GM12878 (cell line): ENCODE measurements around the gene SSTR4. TPM values are rescaled to one million over a fixed set of nuclear protein-coding genes. Genes with fewer than 3 reads are reported as not detected.

Experiments used
- ATAC-seq: fragments of 200-7000 bp; cut with Tn5 transposase; 3 replicates; pipeline ENCODE4 v1.9.1; 2020; ENCODE audit warnings: mild to moderate bottlenecking, moderate library complexity
- BruUV-seq: library from RNA; stranded (reverse); fragments of 400-500 nt; replicated peaks from 2 replicates; lab custom pipeline; 2021; lab: Mats Ljungman, UMichigan
- CTCF ChIA-PET: fragments of 300-600 bp; sonication (Branson Sonifier 250); formaldehyde crosslinking; extraction: SDS; loops from one replicate; lab custom pipeline; 2021; ENCODE audit warnings: inconsistent platforms; lab: Yijun Ruan, JAX
- POLR2A ChIA-PET: fragments of 350-600 bp; formaldehyde crosslinking; extraction: SDS; loops from one replicate; lab custom pipeline; 2021; ENCODE audit warnings: inconsistent platforms; lab: Charles Lee
- RAD21 ChIA-PET: fragments of 300-600 bp; sonication (Branson Sonifier 250); formaldehyde crosslinking; loops from one replicate; lab custom pipeline; 2023; ENCODE audit warnings: antibody characterized with exemption; ENCODE audit not compliant: unreplicated experiment; lab: Charles Lee
- SMC1A ChIA-PET: fragments of 300-600 bp; sonication (Branson Sonifier 250); formaldehyde crosslinking; loops from one replicate; lab custom pipeline; 2023; ENCODE audit not compliant: unreplicated experiment, uncharacterized antibody; lab: Charles Lee
- DNase-seq: peaks from one replicate; pipeline ENCODE4 v3.0.0-alpha.2; 2011; ENCODE audit warnings: low read depth, low spot score
- FAIRE-seq: peaks from 3 replicates; lab custom pipeline; 2011; peaks lifted over from hg19 to GRCh38; lab: Jason Lieb, UNC
- H2AFZ ChIP-seq: 2 replicates; pipeline ENCODE4 v1.6.0; 2011; ENCODE audit warnings: low read depth, low read length, control low read depth; ENCODE audit not compliant: control insufficient read depth
- H3K27ac ChIP-seq: 2 replicates; pipeline ENCODE4 v1.5.1; 2011; ENCODE audit warnings: control low read depth; ENCODE audit not compliant: control insufficient read depth, insufficient read depth
- H3K27me3 ChIP-seq, 2 experiments: replicated peaks in 1 of 2; 2 replicates each; pipeline versions ENCODE4 v1.6.0 to v1.6.1; 2011; ENCODE audit warnings: low read length in 1 of 2; ENCODE audit not compliant: control insufficient read depth in 2 of 2, insufficient read depth in 2 of 2
- H3K36me3 ChIP-seq, 2 experiments: 2 replicates each; pipeline ENCODE4 v1.5.1; 2011; ENCODE audit warnings: low read length in 1 of 2; ENCODE audit not compliant: control insufficient read depth in 2 of 2, insufficient read depth in 2 of 2
- H3K4me1 ChIP-seq: 2 replicates; pipeline ENCODE4 v1.6.1; 2011; ENCODE audit warnings: mild to moderate bottlenecking, low read length, moderate library complexity, mixed read lengths; ENCODE audit not compliant: control insufficient read depth, insufficient read depth
- H3K4me2 ChIP-seq: 2 replicates; pipeline ENCODE4 v1.6.0; 2011; ENCODE audit warnings: control low read depth; ENCODE audit not compliant: control insufficient read depth, insufficient read depth
- H3K4me3 ChIP-seq: fragments of 200-600 bp; sonication (generic); 2 replicates; pipeline ENCODE4 v1.5.1; 2016
- H3K79me2 ChIP-seq: 2 replicates; pipeline ENCODE4 v1.6.0; 2011; ENCODE audit warnings: low read length; ENCODE audit not compliant: control insufficient read depth, insufficient read depth
- H3K9ac ChIP-seq: 2 replicates; pipeline ENCODE4 v1.8.0; 2011; ENCODE audit warnings: low read length, control low read depth, mixed read lengths; ENCODE audit not compliant: control insufficient read depth, insufficient read depth
- H3K9me3 ChIP-seq: replicated peaks from 3 replicates; pipeline ENCODE4 v1.5.1; 2011; ENCODE audit warnings: mild to moderate bottlenecking, low read length; ENCODE audit not compliant: control insufficient read depth, insufficient read depth
- H4K20me1 ChIP-seq: 2 replicates; pipeline ENCODE4 v1.6.0; 2011; ENCODE audit not compliant: control insufficient read depth, insufficient read depth
- CBFB ChIP-seq: IDR thresholded peaks from 2 replicates; pipeline ENCODE4 v1.6.1; 2016; ENCODE audit warnings: antibody characterized with exemption, low read depth
- CBX5 ChIP-seq: sonication (generic); IDR thresholded peaks from 2 replicates; pipeline ENCODE4 v1.6.1; 2016; ENCODE audit warnings: low read depth, moderate library complexity, mild to moderate bottlenecking, inconsistent platforms
- RELA ChIP-seq: fragments of 450-650 bp; IDR thresholded peaks from 2 replicates; pipeline ENCODE4 v1.8.0; 2014; ENCODE audit warnings: borderline replicate concordance; ENCODE audit not compliant: partially characterized antibody
- ZNF207 ChIP-seq: fragments of 450-650 bp; IDR thresholded peaks from 2 replicates; pipeline ENCODE4 v1.6.1; 2014; ENCODE audit warnings: antibody characterized with exemption, mild to moderate bottlenecking, borderline replicate concordance
- WGBS: methylation state at CpG from one replicate; pipeline ENCODE4 v1.1.6; 2016; ENCODE audit warnings: low lambda C conversion rate; ENCODE audit not compliant: insufficient replicate concordance, insufficient coverage; ENCODE audit errors: missing lambda C conversion rate; 5-methylcytosine and 5-hydroxymethylcytosine counted together
- in situ Hi-C: fragments of 300-500 bp; cut with MboI; formaldehyde crosslinking; loops from 9 replicates; pipeline ENCODE4 v1.14.3; 2018; ENCODE audit warnings: mixed read lengths
- intact Hi-C: fragments of 100-400 bp; cut with micrococcal nuclease; formaldehyde crosslinking; loops from one replicate; pipeline ENCODE4 v1.14.2; 2022; ENCODE audit not compliant: unreplicated experiment
- polyA plus RNA-seq, 11 experiments: library from polyadenylated mRNA; depleted of rRNA in 4 of 11; unstranded in 6 of 11; stranded (reverse) in 5 of 11; fragments of >200 nt; fragmentation: Nextera tagmentation in 4 of 11; fragmentation: Illumina TruSeq in 1 of 11; extraction: Ambion mirVana in 4 of 11; extraction: Trizol in 1 of 11; gene quantifications; 1 replicate in 1 of 11; 2 replicates in 10 of 11; pipeline versions ENCODE4 v1.2.1 to v1.2.3, GENCODE V29; 2011 to 2016; ENCODE audit warnings: inconsistent platforms in 2 of 11, missing spikeins in 2 of 11, low read depth in 1 of 11
- total RNA-seq, 4 experiments: library from RNA; depleted of rRNA in 3 of 4; stranded (reverse); fragments of >200 nt in 3 of 4; fragmentation: Illumina TruSeq in 1 of 4; extraction: Trizol in 1 of 4; gene quantifications; 2 replicates each; pipeline versions ENCODE4 v1.2.1 to v1.2.3, GENCODE V29; 2013 to 2021
- TF ChIP-seq, protein P1 (sequence below): fragments of 450-650 bp; IDR thresholded peaks from 2 replicates; pipeline ENCODE4 v1.6.1; 2018; ENCODE audit warnings: borderline replicate concordance, mild to moderate bottlenecking; ENCODE audit not compliant: partially characterized antibody

Gene SSTR4
- total and polyA plus RNA-seq, 10 of the 15 experiments (the other 5 are each of a cell fraction or from before 2014, with no cell fraction given) = not detected

DNA sequence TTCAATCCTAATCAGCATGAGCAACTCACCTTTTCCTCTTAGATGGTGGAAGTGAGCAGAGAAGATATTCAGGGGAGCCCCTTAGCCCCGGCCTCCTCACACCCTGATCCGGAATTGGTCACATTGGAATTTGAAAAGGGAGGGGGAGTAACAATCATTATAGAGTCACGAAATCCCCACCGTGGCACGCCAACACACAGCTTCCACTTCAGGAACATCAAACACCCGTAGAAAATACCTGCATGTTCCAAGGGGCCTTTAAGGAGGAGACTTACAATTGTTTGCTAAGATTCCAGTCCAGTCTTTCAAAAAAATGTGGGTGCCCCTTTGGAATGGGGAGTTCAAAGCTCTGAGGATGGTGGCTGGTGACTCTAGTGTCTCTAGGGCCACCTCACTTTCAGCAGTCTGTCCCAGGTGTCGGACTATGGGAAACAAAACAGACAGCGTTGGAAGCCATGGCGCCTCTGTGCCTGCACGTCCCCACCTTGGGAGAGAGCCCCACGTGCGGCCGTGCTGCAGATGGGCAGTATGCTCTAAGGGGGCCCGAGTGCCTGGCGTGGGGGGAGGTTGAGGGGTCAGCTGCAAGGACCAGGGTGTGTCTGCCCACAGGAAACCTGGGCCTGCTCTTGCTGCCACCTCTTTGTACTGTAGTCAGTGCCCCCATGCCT, 48.6 kb downstream of the SSTR4 start:
- Histone ChIP-seq H3K9me3 (no peaks in the 10 kb centered on the region), H3K4me3 (no peak overlapping the region), H3K9ac (no peak overlapping the region), H3K4me1 (peaks cover 14% of the 10 kb centered on the region), H2AFZ (no peak overlapping the region), H4K20me1 (no peaks in the 10 kb centered on the region), H3K4me2 (no peak overlapping the region), H3K36me3 (no peaks in the 10 kb centered on the region), H3K79me2 (no peaks in the 10 kb centered on the region), H3K27me3 (peaks cover 0 to 3% of the 10 kb centered on the region in 2 experiments; a peak in 1 of 4 replicates), H3K27ac (no peak overlapping the region)
- ChIA-PET RAD21 (interaction anchor here (0.8 to 1.5 kb wide), 3 partner anchors 8 to 33 kb away, joined by 3 to 4 read pairs (median 3); no protein-coding TSS in a partner anchor), SMC1A (interaction anchor here (0.8 to 2.1 kb wide), 7 partner anchors 12 to 59 kb away, joined by 3 to 5 read pairs (median 4); no protein-coding TSS in a partner anchor), CTCF (interaction anchor here (1.3 to 1.8 kb wide), 2 partner anchors 11 to 118 kb away, joined by 4 to 7 read pairs; no protein-coding TSS in a partner anchor), POLR2A (interaction anchor here (0.6 to 1.5 kb wide), 2 partner anchors 9 to 63 kb away, joined by 4 to 6 read pairs; no protein-coding TSS in a partner anchor)
- no peak for TF ChIP-seq RELA
- TF ChIP-seq CBFB = no peak
- TF ChIP-seq, protein P1, sequence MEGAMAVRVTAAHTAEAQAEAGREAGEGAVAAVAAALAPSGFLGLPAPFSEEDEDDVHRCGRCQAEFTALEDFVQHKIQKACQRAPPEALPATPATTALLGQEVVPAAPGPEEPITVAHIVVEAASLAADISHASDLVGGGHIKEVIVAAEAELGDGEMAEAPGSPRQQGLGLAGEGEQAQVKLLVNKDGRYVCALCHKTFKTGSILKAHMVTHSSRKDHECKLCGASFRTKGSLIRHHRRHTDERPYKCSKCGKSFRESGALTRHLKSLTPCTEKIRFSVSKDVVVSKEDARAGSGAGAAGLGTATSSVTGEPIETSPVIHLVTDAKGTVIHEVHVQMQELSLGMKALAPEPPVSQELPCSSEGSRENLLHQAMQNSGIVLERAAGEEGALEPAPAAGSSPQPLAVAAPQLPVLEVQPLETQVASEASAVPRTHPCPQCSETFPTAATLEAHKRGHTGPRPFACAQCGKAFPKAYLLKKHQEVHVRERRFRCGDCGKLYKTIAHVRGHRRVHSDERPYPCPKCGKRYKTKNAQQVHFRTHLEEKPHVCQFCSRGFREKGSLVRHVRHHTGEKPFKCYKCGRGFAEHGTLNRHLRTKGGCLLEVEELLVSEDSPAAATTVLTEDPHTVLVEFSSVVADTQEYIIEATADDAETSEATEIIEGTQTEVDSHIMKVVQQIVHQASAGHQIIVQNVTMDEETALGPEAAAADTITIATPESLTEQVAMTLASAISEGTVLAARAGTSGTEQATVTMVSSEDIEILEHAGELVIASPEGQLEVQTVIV = no peak
- no peak for TF ChIP-seq ZNF207
- no peak for TF ChIP-seq CBX5
- BruUV-seq = no TSS peak
- FAIRE-seq (no peak), DNase-seq (no peak), ATAC-seq (no peak)
- intact Hi-C loops = no loop called here
- WGBS = 60% methylated on average over 15 of the region's 15 CpGs
- in situ Hi-C loops = no loop called here
